ENCODE results near the gene TRNT1.

The TRNT1 gene

GRCh38 chr3:3179407-3180094, 52.8 kb downstream of the TRNT1 start, which contains the start of gene CRBN:
Gene CRBN, minus strand, starts transcription at chr3:3179691. Its CDS starts 4 bp downstream, at chr3:3179687.
- peak; percentile 65 for DNase-seq

GRCh38 chr3:3180456-3180855, 53.7 kb downstream of the TRNT1 start:
- no peak for DNase-seq

GRCh38 chr3:3184876-3185275, 58.1 kb downstream of the TRNT1 start:
- no peak for DNase-seq

- DNase-seq: no peak
These were observed 62.5 kb downstream of the TRNT1 start for GRCh38 chr3:3189102-3189727.

- DNase-seq: no peak
These were observed 63.2 kb downstream of the TRNT1 start for GRCh38 chr3:3189961-3190360.

GRCh38 chr3:3191675-3192285, 65.0 kb downstream of the TRNT1 start:
- DNase-seq: no peak

GRCh38 chr3:3192286-3192675, 65.5 kb downstream of the TRNT1 start:
- no peak for DNase-seq

- DNase-seq: no peak
These were observed 68.1 kb downstream of the TRNT1 start for GRCh38 chr3:3194861-3195260.

- DNase-seq: no peak
These were observed 69.6 kb downstream of the TRNT1 start for GRCh38 chr3:3196148-3196861.
